ENCODE measurements around the gene SH3D21. TPM values are rescaled to one million over a fixed set of nuclear protein-coding genes. Genes with fewer than 3 reads are reported as not detected.

SH3D21 gene
- total and polyA plus RNA-seq, 8 donors: 0.41 to 2.6 (median 0.85) TPM

DNA sequence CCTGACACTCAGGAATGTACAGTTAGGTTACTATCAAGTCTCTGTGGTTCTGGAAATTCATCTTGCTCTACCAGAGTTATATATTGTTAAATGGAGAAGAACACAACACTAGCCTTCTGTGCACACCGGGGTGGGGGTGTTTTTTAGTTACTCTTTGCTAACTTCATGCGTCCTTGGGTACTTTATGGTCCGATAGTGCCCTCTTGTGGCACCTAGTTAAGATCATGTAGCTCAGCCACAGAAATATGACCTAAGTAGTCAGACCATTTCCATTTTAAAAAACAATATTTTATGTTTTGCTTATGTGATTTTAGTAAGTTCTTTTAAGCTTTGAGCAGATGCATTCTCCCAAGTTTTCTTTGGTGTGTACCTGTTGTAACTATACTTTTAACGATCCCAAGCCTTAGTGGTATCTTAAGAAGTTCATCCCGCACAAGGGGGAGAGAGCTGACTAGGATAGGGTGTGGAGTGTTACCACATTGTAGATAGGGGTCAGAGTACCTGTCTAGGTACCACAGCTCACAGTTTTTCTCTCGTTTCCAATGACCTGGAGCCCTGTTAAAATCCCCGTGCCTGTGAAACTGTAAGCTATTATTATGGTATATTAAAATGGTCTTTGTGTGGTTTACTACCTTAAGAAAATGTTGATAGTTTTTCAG, 20.6 kb upstream of the SH3D21 start:
- TF ChIP-seq, protein P1, sequence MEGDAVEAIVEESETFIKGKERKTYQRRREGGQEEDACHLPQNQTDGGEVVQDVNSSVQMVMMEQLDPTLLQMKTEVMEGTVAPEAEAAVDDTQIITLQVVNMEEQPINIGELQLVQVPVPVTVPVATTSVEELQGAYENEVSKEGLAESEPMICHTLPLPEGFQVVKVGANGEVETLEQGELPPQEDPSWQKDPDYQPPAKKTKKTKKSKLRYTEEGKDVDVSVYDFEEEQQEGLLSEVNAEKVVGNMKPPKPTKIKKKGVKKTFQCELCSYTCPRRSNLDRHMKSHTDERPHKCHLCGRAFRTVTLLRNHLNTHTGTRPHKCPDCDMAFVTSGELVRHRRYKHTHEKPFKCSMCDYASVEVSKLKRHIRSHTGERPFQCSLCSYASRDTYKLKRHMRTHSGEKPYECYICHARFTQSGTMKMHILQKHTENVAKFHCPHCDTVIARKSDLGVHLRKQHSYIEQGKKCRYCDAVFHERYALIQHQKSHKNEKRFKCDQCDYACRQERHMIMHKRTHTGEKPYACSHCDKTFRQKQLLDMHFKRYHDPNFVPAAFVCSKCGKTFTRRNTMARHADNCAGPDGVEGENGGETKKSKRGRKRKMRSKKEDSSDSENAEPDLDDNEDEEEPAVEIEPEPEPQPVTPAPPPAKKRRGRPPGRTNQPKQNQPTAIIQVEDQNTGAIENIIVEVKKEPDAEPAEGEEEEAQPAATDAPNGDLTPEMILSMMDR (IDR thresholded peaks at IDR 0.05): peak; percentile 44 to 64 (median 56)
- WGBS, 2 donors: 40 to 42% methylated on average over 7 of the region's 7 CpGs
- peak in 3 of 6 donors; percentile 60 to 68 (median 62) for DNase-seq
- H3K36me3 ChIP-seq: peaks cover 0 to 51% (median 34%) of the 10 kb centered on the region in 3 donors
- H3K27ac ChIP-seq: peak overlapping the region in 1 of 4 donors; percentile 25
- intact Hi-C loops (cut with DNase I): loop anchor here in 2 of 3 donors (5.0 to 10.0 kb wide), 2 partner anchors 188 to 191 kb away; no protein-coding TSS in a partner anchor
- H3K27me3 ChIP-seq: no peaks in the 10 kb centered on the region
- H3K4me1 ChIP-seq: no peaks in the 10 kb centered on the region
- H3K9me3 ChIP-seq: no peaks in the 10 kb centered on the region
- H3K4me3 ChIP-seq: no peak overlapping the region
- peak; percentile 78 for FAIRE-seq
- peak; percentile 87 to 95 (median 92) for ATAC-seq

DNA sequence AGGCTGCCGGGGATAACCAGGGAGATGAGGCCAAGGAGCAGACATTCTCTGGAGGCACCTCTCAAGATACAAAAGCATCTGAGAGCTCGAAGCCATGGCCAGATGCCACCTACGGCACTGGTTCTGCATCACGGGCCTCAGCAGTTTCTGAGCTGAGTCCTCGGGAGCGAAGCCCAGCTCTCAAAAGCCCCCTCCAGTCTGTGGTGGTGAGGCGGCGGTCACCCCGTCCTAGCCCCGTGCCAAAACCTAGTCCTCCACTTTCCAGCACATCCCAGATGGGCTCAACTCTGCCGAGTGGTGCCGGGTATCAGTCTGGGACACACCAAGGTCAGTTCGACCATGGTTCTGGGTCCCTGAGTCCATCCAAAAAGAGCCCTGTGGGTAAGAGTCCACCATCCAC, 19.4 kb upstream of the SH3D21 start:
- TF ChIP-seq, protein P1 (IDR thresholded peaks at IDR 0.05): no peak
- Histone ChIP-seq H3K4me3 (no peak overlapping the region), H3K4me1 (no peaks in the 10 kb centered on the region), H3K27ac (no peak overlapping the region), H3K9me3 (no peaks in the 10 kb centered on the region), H3K27me3 (no peaks in the 10 kb centered on the region), H3K36me3 (peaks cover 0 to 61% (median 45%) of the 10 kb centered on the region in 3 donors)
- WGBS, 2 donors: 89 to 92% methylated on average over 13 of the region's 13 CpGs
- ATAC-seq (no peak), DNase-seq (no peak), FAIRE-seq (no peak)
- intact Hi-C loops (cut with DNase I): loop anchor here in 2 of 3 donors (5.0 to 10.0 kb wide), 2 partner anchors 190 to 192 kb away; no protein-coding TSS in a partner anchor

DNA sequence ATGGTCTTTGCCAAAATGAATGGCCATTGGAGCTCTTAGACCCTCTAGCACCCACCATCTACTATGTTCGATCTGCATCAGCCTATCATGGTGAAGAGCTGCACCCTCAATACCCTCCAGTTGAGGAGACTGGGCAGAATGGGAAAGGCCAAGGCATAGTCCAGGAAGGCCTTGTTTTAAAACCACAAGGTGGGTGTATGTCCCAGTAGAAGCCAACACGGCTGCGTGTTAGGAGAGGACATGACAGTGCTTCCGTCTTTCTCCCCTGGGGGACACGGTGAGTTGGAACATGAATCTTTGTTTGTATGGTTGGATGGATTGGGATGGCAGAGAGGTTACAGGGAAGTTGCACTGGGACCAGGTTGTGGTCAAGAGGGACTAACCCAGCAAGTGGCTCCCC, 18.6 kb upstream of the SH3D21 start:
- FAIRE-seq: no peak
- Histone ChIP-seq H3K27me3 (no peaks in the 10 kb centered on the region), H3K4me1 (no peaks in the 10 kb centered on the region), H3K4me3 (no peak overlapping the region), H3K9me3 (no peaks in the 10 kb centered on the region), H3K36me3 (peaks cover 0 to 65% (median 50%) of the 10 kb centered on the region in 3 donors), H3K27ac (no peak overlapping the region)
- TF ChIP-seq, protein P1 (IDR thresholded peaks at IDR 0.05): no peak
- no peak for DNase-seq
- WGBS, 2 donors: 88 to 94% methylated on average over 5 of the region's 5 CpGs
- no peak for ATAC-seq
- intact Hi-C loops (cut with DNase I): loop anchor here in 2 of 3 donors (5.0 to 10.0 kb wide), 2 partner anchors 190 to 193 kb away; no protein-coding TSS in a partner anchor

DNA sequence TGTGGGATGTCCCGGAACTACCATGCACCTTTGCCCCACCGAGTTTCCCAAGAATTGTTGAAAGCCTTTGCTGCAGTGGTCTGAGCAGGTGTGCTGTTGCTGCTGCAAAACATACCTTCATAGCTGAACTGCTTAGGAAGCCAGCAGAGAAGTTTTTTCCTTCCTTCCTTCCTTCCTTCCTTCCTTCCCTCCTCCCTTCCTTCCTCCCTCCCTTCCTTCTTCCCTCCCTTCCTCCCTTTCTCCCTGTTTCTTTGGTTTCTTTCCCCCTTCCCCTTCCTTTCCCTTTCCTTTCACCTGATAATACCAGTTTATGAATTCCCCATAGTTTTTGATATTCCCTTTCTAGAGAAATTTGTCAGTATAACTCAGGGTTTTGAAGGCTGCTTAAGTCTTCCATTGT, 10.8 kb upstream of the SH3D21 start:
- FAIRE-seq (no peak), ATAC-seq (no peak), DNase-seq (no peak)
- WGBS, 2 donors: 93 to 100% methylated on average over 2 of the region's 2 CpGs
- Histone ChIP-seq H3K27ac (no peak overlapping the region), H3K4me3 (no peak overlapping the region), H3K4me1 (peaks cover 0 to 2% (median 0%) of the 10 kb centered on the region in 3 donors), H3K27me3 (no peaks in the 10 kb centered on the region), H3K9me3 (no peaks in the 10 kb centered on the region), H3K36me3 (peaks cover 0 to 54% (median 21%) of the 10 kb centered on the region in 3 donors)
- TF ChIP-seq, protein P1 (IDR thresholded peaks at IDR 0.05): no peak
- intact Hi-C loops (cut with DNase I): no loop called here

DNA sequence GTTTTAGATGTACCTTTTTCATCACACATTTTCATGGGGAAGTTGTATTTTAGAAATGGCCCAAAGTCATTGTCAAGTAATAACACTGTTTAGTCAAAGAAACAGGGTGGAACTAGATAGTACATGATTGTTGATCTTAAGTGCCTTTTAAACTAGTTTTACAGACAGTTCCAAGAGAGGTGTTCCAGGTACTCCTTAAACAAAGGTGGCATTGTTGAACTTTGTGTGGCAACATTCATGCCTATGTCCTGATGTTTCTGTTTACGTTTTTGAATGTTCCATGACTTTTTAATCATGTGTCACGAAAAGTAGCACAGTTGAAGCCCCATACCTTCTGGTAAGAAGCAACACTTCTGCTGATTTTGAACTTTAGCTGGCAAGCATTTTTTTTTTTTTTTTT, 9.1 kb upstream of the SH3D21 start:
- H3K4me3 ChIP-seq: no peak overlapping the region
- H3K27ac ChIP-seq: peak overlapping the region in 2 of 4 donors; percentile 30 to 74
- H3K36me3 ChIP-seq: peaks cover 0 to 56% (median 16%) of the 10 kb centered on the region in 3 donors
- FAIRE-seq (peak; percentile 23), ATAC-seq (peak in 1 of 4 donors; percentile 42), DNase-seq (no peak)
- WGBS, 2 donors: 58 to 69% methylated on average over 2 of the region's 2 CpGs
- H3K4me1 ChIP-seq: peaks cover 0 to 4% (median 0%) of the 10 kb centered on the region in 3 donors
- TF ChIP-seq, protein P1 (IDR thresholded peaks at IDR 0.05): no peak
- H3K27me3 ChIP-seq: no peaks in the 10 kb centered on the region
- intact Hi-C loops (cut with DNase I): no loop called here
- H3K9me3 ChIP-seq: no peaks in the 10 kb centered on the region
